Activated naive CD8-positive, alpha-beta T cell treated with anti-CD3 and anti-CD28 coated beads, Interleukin-2, amount 10 ng/mL, durations not matched to agents 7 days and 5 days (primary cell): ENCODE results near the gene CDH4. TPM values are rescaled to one million over a fixed set of nuclear protein-coding genes. Genes with fewer than 3 reads are reported as not detected.

Source experiments
- ATAC-seq: fragments of 150-1000 bp; cut with Tn5 transposase; one replicate; pipeline ENCODE4 v1.10.0; 2021; ENCODE audit warnings: low read depth, moderate library complexity
- POLR2A ChIA-PET: fragments of 350-600 bp; sonication (Branson Sonifier 250); formaldehyde crosslinking; loops from one replicate; lab custom pipeline; 2021; ENCODE audit warnings: antibody characterized with exemption; lab: Charles Lee
- DNase-seq: peaks from one replicate; pipeline ENCODE4 v3.0.0; 2021
- H3K27ac Mint-ChIP-seq: one replicate; pipeline ENCODE4 v1.8.0; 2022; ENCODE audit warnings: mild to moderate bottlenecking, mixed read lengths
- H3K27me3 Mint-ChIP-seq: one replicate; pipeline ENCODE4 v1.8.0; 2022; ENCODE audit warnings: mild to moderate bottlenecking, moderate library complexity, mixed read lengths
- H3K36me3 Mint-ChIP-seq: one replicate; pipeline ENCODE4 v1.8.0; 2021; ENCODE audit warnings: mild to moderate bottlenecking, mixed read lengths
- H3K4me1 Mint-ChIP-seq: one replicate; pipeline ENCODE4 v1.8.0; 2021; ENCODE audit warnings: mixed read lengths
- H3K4me3 Mint-ChIP-seq: one replicate; pipeline ENCODE4 v1.8.0; 2022; ENCODE audit warnings: mild to moderate bottlenecking, moderate library complexity, mixed read lengths
- H3K9me3 Mint-ChIP-seq: one replicate; pipeline ENCODE4 v1.8.0; 2021; ENCODE audit warnings: mixed read lengths
- total RNA-seq, 2 experiments: library from RNA; stranded (reverse); gene quantifications; one replicate each; pipeline ENCODE4 v1.2.3, GENCODE V29; 2021

The CDH4 gene
- total RNA-seq, 2 experiments from 2014 or later, result 0.14 to 0.20 TPM

DNA sequence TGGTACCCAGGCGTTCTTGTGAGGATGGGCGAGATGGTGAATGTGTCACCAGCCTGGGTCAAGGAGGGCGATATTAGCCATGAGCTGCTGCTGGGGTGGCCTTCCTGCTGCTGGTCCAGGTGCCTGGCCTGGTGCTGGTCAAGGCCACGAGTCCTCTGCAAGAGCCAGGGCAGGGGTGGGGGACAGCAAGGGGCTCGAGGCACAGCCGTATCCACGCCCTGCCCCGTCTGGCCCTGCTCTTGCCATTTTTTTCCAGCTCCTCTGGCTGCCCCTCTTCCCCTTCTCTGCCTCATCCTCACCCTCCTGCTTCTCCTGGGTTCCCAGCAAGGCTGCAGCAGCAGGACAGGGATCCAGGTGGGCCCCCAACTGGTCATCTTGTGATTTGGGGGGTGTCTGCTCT, 51.2 kb downstream of the CDH4 start:
- H3K9me3 Mint-ChIP-seq, result no peaks in the 10 kb centered on the region
- H3K27me3 Mint-ChIP-seq, result no peaks in the 10 kb centered on the region
- H3K36me3 Mint-ChIP-seq, result no peaks in the 10 kb centered on the region
- H3K27ac Mint-ChIP-seq, result no peak overlapping the region
- no peak overlapping the region for H3K4me3 Mint-ChIP-seq
- ATAC-seq (no peak), DNase-seq (no peak)
- H3K4me1 Mint-ChIP-seq, result no peaks in the 10 kb centered on the region
- POLR2A ChIA-PET, result no interaction called here

DNA sequence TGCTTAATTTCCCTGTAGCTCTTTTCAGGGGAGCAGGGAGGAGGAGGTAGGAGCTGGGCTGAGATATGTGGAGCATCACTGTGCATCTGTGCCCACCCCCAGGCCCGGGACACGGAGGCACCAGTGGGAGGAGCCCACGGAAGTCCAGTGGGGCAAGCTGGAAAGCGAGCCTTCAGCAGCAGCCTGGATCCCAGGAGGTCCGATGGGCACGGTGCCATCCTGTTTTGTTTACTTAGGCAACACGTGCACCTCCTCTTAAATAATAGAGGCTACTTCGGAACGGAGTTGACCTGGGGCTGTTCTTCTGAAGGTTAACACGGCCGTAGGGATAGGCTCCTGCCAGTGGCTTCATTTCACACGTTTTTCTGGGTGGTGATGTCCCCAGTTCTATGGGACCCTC, 51.6 kb downstream of the CDH4 start:
- DNase-seq (no peak), ATAC-seq (no peak)
- POLR2A ChIA-PET, result no interaction called here
- no peak overlapping the region for H3K27ac Mint-ChIP-seq
- no peaks in the 10 kb centered on the region for H3K36me3 Mint-ChIP-seq
- no peaks in the 10 kb centered on the region for H3K4me1 Mint-ChIP-seq
- no peaks in the 10 kb centered on the region for H3K27me3 Mint-ChIP-seq
- no peaks in the 10 kb centered on the region for H3K9me3 Mint-ChIP-seq
- H3K4me3 Mint-ChIP-seq, result no peak overlapping the region

- Mint-ChIP-seq H3K36me3 (no peaks in the 10 kb centered on the region), H3K4me3 (no peak overlapping the region), H3K9me3 (no peaks in the 10 kb centered on the region), H3K27ac (no peak overlapping the region), H3K4me1 (no peaks in the 10 kb centered on the region), H3K27me3 (no peaks in the 10 kb centered on the region)
- no peak for ATAC-seq
- no peak for DNase-seq
- POLR2A ChIA-PET, result no interaction called here
Measured at GRCh38 chr20:61304750-61305149, 52.7 kb downstream of the CDH4 start.

DNA sequence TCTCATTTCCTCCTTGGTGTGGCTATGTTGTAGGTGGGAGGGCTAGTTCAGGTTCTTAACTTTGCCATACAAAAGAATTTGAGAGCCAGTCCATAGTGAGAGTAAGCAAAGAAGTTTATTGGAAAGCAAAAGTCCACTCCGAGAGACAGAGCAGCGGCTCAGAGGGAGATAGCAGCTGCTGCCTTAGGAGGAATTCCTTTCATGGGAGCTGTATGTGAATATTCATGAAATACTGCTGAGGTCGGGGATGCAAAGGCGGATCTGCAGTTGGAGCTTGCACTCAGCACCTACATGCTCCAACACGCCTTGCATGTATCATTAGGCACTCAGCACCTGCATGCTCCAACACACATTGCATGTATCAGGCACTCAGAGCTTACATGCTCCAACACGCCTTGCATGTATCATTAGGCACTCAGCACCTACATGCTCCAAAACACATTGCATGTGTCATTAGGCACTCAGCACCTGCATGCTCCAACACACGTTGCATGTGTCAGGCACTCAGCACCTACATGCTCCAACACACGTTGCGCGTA, 54.9 kb downstream of the CDH4 start:
- no peak for ATAC-seq
- H3K27me3 Mint-ChIP-seq, result no peaks in the 10 kb centered on the region
- peaks cover 2% of the 10 kb centered on the region for H3K9me3 Mint-ChIP-seq
- H3K4me3 Mint-ChIP-seq, result no peak overlapping the region
- H3K36me3 Mint-ChIP-seq, result no peaks in the 10 kb centered on the region
- no peaks in the 10 kb centered on the region for H3K4me1 Mint-ChIP-seq
- no peak overlapping the region for H3K27ac Mint-ChIP-seq
- DNase-seq, result no peak
- POLR2A ChIA-PET, result no interaction called here

DNA sequence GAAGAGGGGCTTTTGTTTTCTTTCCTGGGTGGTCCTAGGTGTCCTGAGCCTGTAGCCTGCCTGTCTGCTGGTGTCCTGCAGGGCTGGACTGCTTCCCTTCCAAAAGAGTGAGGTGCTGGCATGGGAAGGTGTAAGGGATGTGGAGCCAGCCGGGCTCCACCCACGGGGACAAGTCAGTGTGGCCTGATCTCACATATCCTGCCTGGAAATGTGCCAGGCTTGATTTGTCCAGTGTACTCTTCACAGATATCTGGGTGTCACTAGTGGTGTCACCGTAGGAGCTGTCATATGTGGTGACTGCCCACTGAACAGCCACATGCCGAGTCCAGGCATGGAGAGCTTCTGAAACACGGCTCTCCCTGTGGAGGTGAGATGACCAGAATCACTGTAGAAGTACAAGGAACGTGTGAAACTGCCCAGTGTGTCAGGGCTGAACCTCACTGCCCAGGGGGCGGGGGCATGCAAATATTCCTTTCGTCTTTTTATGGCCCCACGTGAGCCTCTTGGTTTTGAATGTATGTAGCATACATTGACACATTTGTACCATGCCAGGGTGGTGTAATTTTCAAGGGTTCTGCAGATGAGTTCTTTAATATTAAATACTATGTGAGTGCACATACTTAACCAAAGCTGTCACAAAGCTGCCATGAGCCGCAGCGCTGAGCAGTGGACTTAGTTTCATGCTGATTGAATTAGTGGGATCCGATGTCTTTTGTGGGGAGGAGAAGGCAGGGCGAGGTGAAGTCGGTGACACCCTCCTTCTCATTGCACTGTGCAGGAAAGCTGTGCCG, 55.8 kb downstream of the CDH4 start:
- no peak for DNase-seq
- Mint-ChIP-seq H3K4me1 (no peaks in the 10 kb centered on the region), H3K27me3 (no peaks in the 10 kb centered on the region), H3K27ac (no peak overlapping the region), H3K9me3 (peaks cover 4% of the 10 kb centered on the region), H3K4me3 (no peak overlapping the region), H3K36me3 (no peaks in the 10 kb centered on the region)
- no peak for ATAC-seq
- POLR2A ChIA-PET, result no interaction called here

- no peaks in the 10 kb centered on the region for H3K27me3 Mint-ChIP-seq
- no peak overlapping the region for H3K4me3 Mint-ChIP-seq
- H3K27ac Mint-ChIP-seq, result no peak overlapping the region
Measured at GRCh38 chr20:61308477-61308774, 56.4 kb downstream of the CDH4 start.

GRCh38 chr20:61310954-61311353, 58.9 kb downstream of the CDH4 start:
- H3K9me3 Mint-ChIP-seq, result peaks cover 4% of the 10 kb centered on the region
- H3K27ac Mint-ChIP-seq, result no peak overlapping the region
- no peak overlapping the region for H3K4me3 Mint-ChIP-seq
- DNase-seq (no peak), ATAC-seq (no peak)
- H3K36me3 Mint-ChIP-seq, result no peaks in the 10 kb centered on the region
- no peaks in the 10 kb centered on the region for H3K4me1 Mint-ChIP-seq
- no peaks in the 10 kb centered on the region for H3K27me3 Mint-ChIP-seq
- POLR2A ChIA-PET, result no interaction called here

More at GRCh38 chr20:61308477-61308774, 56.4 kb downstream of the CDH4 start:
- ATAC-seq (no peak), DNase-seq (no peak)
- POLR2A ChIA-PET, result no interaction called here
- H3K36me3 Mint-ChIP-seq, result no peaks in the 10 kb centered on the region
- peaks cover 4% of the 10 kb centered on the region for H3K9me3 Mint-ChIP-seq
- H3K4me1 Mint-ChIP-seq, result no peaks in the 10 kb centered on the region

- ATAC-seq, result no peak
- H3K4me1 Mint-ChIP-seq, result no peaks in the 10 kb centered on the region
- H3K36me3 Mint-ChIP-seq, result no peaks in the 10 kb centered on the region
- DNase-seq, result no peak
- POLR2A ChIA-PET, result no interaction called here
- peaks cover 4% of the 10 kb centered on the region for H3K9me3 Mint-ChIP-seq
- H3K4me3 Mint-ChIP-seq, result no peak overlapping the region
- no peaks in the 10 kb centered on the region for H3K27me3 Mint-ChIP-seq
- H3K27ac Mint-ChIP-seq, result no peak overlapping the region
Measured at GRCh38 chr20:61311656-61312387, 59.8 kb downstream of the CDH4 start.

GRCh38 chr20:61312925-61313324, 60.9 kb downstream of the CDH4 start:
- no peak overlapping the region for H3K4me3 Mint-ChIP-seq
- ATAC-seq, result no peak
- no peak for DNase-seq
- no peak overlapping the region for H3K27ac Mint-ChIP-seq
- POLR2A ChIA-PET, result no interaction called here
- no peaks in the 10 kb centered on the region for H3K4me1 Mint-ChIP-seq
- no peaks in the 10 kb centered on the region for H3K36me3 Mint-ChIP-seq
- H3K27me3 Mint-ChIP-seq, result no peaks in the 10 kb centered on the region
- peaks cover 4% of the 10 kb centered on the region for H3K9me3 Mint-ChIP-seq

GRCh38 chr20:61313396-61313795, 61.3 kb downstream of the CDH4 start:
- DNase-seq, result no peak
- ATAC-seq, result no peak
- Mint-ChIP-seq H3K4me3 (no peak overlapping the region), H3K36me3 (no peaks in the 10 kb centered on the region), H3K27me3 (no peaks in the 10 kb centered on the region), H3K9me3 (peaks cover 4% of the 10 kb centered on the region), H3K27ac (no peak overlapping the region), H3K4me1 (no peaks in the 10 kb centered on the region)
- POLR2A ChIA-PET, result no interaction called here

- no peaks in the 10 kb centered on the region for H3K4me1 Mint-ChIP-seq
- POLR2A ChIA-PET, result no interaction called here
- no peak overlapping the region for H3K4me3 Mint-ChIP-seq
- no peaks in the 10 kb centered on the region for H3K36me3 Mint-ChIP-seq
- H3K27me3 Mint-ChIP-seq, result no peaks in the 10 kb centered on the region
- ATAC-seq, result no peak
- no peak overlapping the region for H3K27ac Mint-ChIP-seq
- H3K9me3 Mint-ChIP-seq, result peaks cover 4% of the 10 kb centered on the region
- no peak for DNase-seq
Measured at GRCh38 chr20:61314326-61315010, 62.4 kb downstream of the CDH4 start.

DNA sequence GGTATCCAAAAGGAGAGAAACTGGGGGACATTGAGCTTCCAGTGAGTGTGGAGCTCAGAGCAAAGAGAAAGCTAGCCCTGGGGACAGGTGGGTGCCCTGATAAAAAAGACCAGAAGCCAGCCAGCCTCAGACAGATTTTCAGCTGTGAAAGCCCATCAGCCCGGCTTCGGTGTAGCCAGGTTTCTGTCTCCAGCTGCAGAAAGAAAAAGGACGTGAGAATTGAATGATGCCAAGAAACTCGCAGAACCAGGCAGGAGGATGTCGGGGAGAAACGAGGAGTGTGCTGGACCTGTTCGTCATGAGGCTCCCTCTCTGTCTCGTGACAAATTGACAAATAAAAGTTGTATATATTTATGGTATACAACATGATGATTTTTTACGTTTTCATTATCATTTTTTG, 63.3 kb downstream of the CDH4 start:
- Mint-ChIP-seq H3K36me3 (no peaks in the 10 kb centered on the region), H3K4me3 (no peak overlapping the region), H3K4me1 (no peaks in the 10 kb centered on the region), H3K27me3 (no peaks in the 10 kb centered on the region), H3K9me3 (peaks cover 4% of the 10 kb centered on the region), H3K27ac (no peak overlapping the region)
- DNase-seq, result no peak
- POLR2A ChIA-PET, result no interaction called here
- ATAC-seq, result no peak

- Mint-ChIP-seq H3K36me3 (no peaks in the 10 kb centered on the region), H3K9me3 (peaks cover 4% of the 10 kb centered on the region), H3K4me1 (no peaks in the 10 kb centered on the region), H3K27me3 (no peaks in the 10 kb centered on the region), H3K4me3 (no peak overlapping the region), H3K27ac (no peak overlapping the region)
- no peak for DNase-seq
- no peak for ATAC-seq
- POLR2A ChIA-PET, result no interaction called here
Measured at GRCh38 chr20:61316346-61316745, 64.3 kb downstream of the CDH4 start.
